WTC11 (cell line): Measurements from ENCODE around the gene COX19. TPM values are rescaled to one million over a fixed set of nuclear protein-coding genes. Genes with fewer than 3 reads are reported as not detected.
A peak's percentile ranks its signal among the peaks of the same experiment; 100 is the strongest.

Experiments
- ATAC-seq: fragments of 200-7000 bp; cut with Tn5 transposase; 2 replicates; pipeline ENCODE4 v1.10.0; 2021; ENCODE audit warnings: mild to moderate bottlenecking, moderate library complexity
- CTCF ChIA-PET: fragments of 300-600 bp; sonication (Branson Sonifier 250); formaldehyde crosslinking; loops from one replicate; lab custom pipeline; 2021; ENCODE audit warnings: antibody characterized with exemption; lab: Charles Lee
- POLR2A ChIA-PET: fragments of 350-600 bp; sonication (Branson Sonifier 250); formaldehyde crosslinking; loops from one replicate; lab custom pipeline; 2021; ENCODE audit warnings: antibody characterized with exemption; lab: Charles Lee
- DNase-seq: peaks from one replicate; pipeline ENCODE4 v3.0.0; 2021; ENCODE audit warnings: low spot score
- H3K27ac Mint-ChIP-seq: 2 replicates; pipeline ENCODE4 v1.8.0; 2021; ENCODE audit warnings: mixed read lengths
- H3K27me3 Mint-ChIP-seq: 2 replicates; pipeline ENCODE4 v1.8.0; 2021; ENCODE audit warnings: low read depth, mild to moderate bottlenecking, moderate library complexity, mixed read lengths
- H3K36me3 Mint-ChIP-seq: 2 replicates; pipeline ENCODE4 v1.8.0; 2021; ENCODE audit warnings: mixed read lengths
- H3K4me1 Mint-ChIP-seq: 2 replicates; pipeline ENCODE4 v1.8.0; 2022; ENCODE audit warnings: mixed read lengths
- H3K4me3 Mint-ChIP-seq: 2 replicates; pipeline ENCODE4 v1.8.0; 2021; ENCODE audit warnings: mild to moderate bottlenecking, moderate library complexity, mixed read lengths
- H3K9me3 Mint-ChIP-seq: 2 replicates; pipeline ENCODE4 v1.8.0; 2021; ENCODE audit warnings: mixed read lengths
- CREB1 ChIP-seq: sonication (generic); formaldehyde crosslinking; IDR thresholded peaks from 2 replicates; pipeline ENCODE4 v1.8.0; 2023; ENCODE audit warnings: mild to moderate bottlenecking, missing genetic modification reagents
- ELF4 ChIP-seq: sonication (generic); formaldehyde crosslinking; IDR thresholded peaks from 2 replicates; pipeline ENCODE4 v1.8.1; 2022; ENCODE audit warnings: low read depth, mild to moderate bottlenecking, moderate library complexity, missing genetic modification reagents
- FOXP4 ChIP-seq: sonication (generic); formaldehyde crosslinking; IDR thresholded peaks from 2 replicates; pipeline ENCODE4 v1.8.0; 2022; ENCODE audit warnings: mild to moderate bottlenecking, missing genetic modification reagents
- GABPB1 ChIP-seq: sonication (generic); formaldehyde crosslinking; IDR thresholded peaks from 2 replicates; pipeline ENCODE4 v1.8.1; 2023; ENCODE audit warnings: mild to moderate bottlenecking, missing genetic modification reagents
- MAX ChIP-seq: sonication (generic); formaldehyde crosslinking; IDR thresholded peaks from 2 replicates; pipeline ENCODE4 v1.8.0; 2022; ENCODE audit warnings: mild to moderate bottlenecking, missing genetic modification reagents
- MLX ChIP-seq: sonication (generic); formaldehyde crosslinking; IDR thresholded peaks from 2 replicates; pipeline ENCODE4 v1.8.1; 2023; ENCODE audit warnings: mild to moderate bottlenecking, missing genetic modification reagents, moderate library complexity
- NFE2L1 ChIP-seq: sonication (generic); formaldehyde crosslinking; IDR thresholded peaks from 2 replicates; pipeline ENCODE4 v1.8.1; 2023; ENCODE audit warnings: missing genetic modification reagents
- RELA ChIP-seq: sonication (generic); formaldehyde crosslinking; IDR thresholded peaks from 2 replicates; pipeline ENCODE4 v1.8.1; 2022; ENCODE audit warnings: missing genetic modification reagents, mild to moderate bottlenecking, borderline replicate concordance
- SP1 ChIP-seq: sonication (generic); formaldehyde crosslinking; conservative IDR thresholded peaks from 2 replicates; pipeline ENCODE4 v1.8.1; 2022; ENCODE audit warnings: missing genetic modification reagents
- TEAD4 ChIP-seq: sonication (generic); formaldehyde crosslinking; IDR thresholded peaks from 2 replicates; pipeline ENCODE4 v1.8.0; 2022; ENCODE audit warnings: mild to moderate bottlenecking, missing genetic modification reagents
- USF1 ChIP-seq: sonication (generic); formaldehyde crosslinking; IDR thresholded peaks from 2 replicates; pipeline ENCODE4 v1.8.0; 2022; ENCODE audit warnings: mild to moderate bottlenecking, missing genetic modification reagents
- ZNF232 ChIP-seq: sonication (generic); formaldehyde crosslinking; IDR thresholded peaks from 2 replicates; pipeline ENCODE4 v1.8.0; 2022; ENCODE audit warnings: mild to moderate bottlenecking, missing genetic modification reagents
- total RNA-seq: library from RNA; stranded (reverse); gene quantifications from 3 replicates; pipeline ENCODE4 v1.2.3, GENCODE V29; 2021

Gene COX19
- total RNA-seq, 1 experiment from 2014 or later, result 13.2 TPM

GRCh38 chr7:958221-959200 is 16.8 kb downstream of the COX19 start:
- DNase-seq, result no peak
- POLR2A ChIA-PET, result no interaction called here
- peaks cover 1% of the 10 kb centered on the region; the same call in 1 of the 2 replicates for H3K4me1 Mint-ChIP-seq

GRCh38 chr7:957418-958220 is 17.7 kb downstream of the COX19 start:
- TF ChIP-seq ELF4 (no peak), SP1 (CRISPR knock-in tag) (0 out of 2 replicates have a peak, but pooled peaks have one; percentile 25), CREB1 (CRISPR knock-in tag) (no peak), MAX (CRISPR knock-in tag) (0 out of 2 replicates have a peak, but pooled peaks have one; percentile 51), GABPB1 (CRISPR knock-in tag) (peak; percentile 64)
- TF ChIP-seq, all 79 proteins: peak for 3
- Mint-ChIP-seq H3K36me3 (no peaks in the 10 kb centered on the region), H3K27ac (no peak overlapping the region), H3K27me3 (peaks cover 12% of the 10 kb centered on the region), H3K4me3 (no peak overlapping the region), H3K9me3 (no peaks in the 10 kb centered on the region), H3K4me1 (no peaks in the 10 kb centered on the region)
- peak; percentile 32 for ATAC-seq
- ChIA-PET POLR2A (no interaction called here), CTCF (interaction anchor here (0.6 to 2.4 kb wide), 23 partner anchors 10 to 226 kb away, joined by 3 to 13 read pairs (median 4); partner anchors contain the start of genes COX19, GET4, GPR146 and SUN1)
- peak; percentile 42 for DNase-seq

More at GRCh38 chr7:958221-959200, 16.8 kb downstream of the COX19 start:
- peaks cover 12% of the 10 kb centered on the region for H3K27me3 Mint-ChIP-seq
- H3K36me3 Mint-ChIP-seq, result no peaks in the 10 kb centered on the region
- peak; percentile 13 for ATAC-seq
- CTCF ChIA-PET, result interaction anchor here (0.5 to 2.4 kb wide), 22 partner anchors 9 to 225 kb away, joined by 3 to 13 read pairs (median 4); partner anchors contain the start of genes COX19, GET4 and SUN1
- TF ChIP-seq TEAD4 (CRISPR knock-in tag) (no peak), NFE2L1 (CRISPR knock-in tag) (no peak), FOXP4 (CRISPR knock-in tag) (no peak)
- H3K4me3 Mint-ChIP-seq, result no peak overlapping the region
- H3K27ac Mint-ChIP-seq, result no peak overlapping the region
- H3K9me3 Mint-ChIP-seq, result no peaks in the 10 kb centered on the region

GRCh38 chr7:956031-956430 is 19.3 kb downstream of the COX19 start:
- Mint-ChIP-seq H3K36me3 (no peaks in the 10 kb centered on the region), H3K4me1 (no peaks in the 10 kb centered on the region), H3K4me3 (peak overlapping the region; percentile 43), H3K27ac (no peak overlapping the region), H3K9me3 (no peaks in the 10 kb centered on the region), H3K27me3 (peaks cover 17% of the 10 kb centered on the region)
- ChIA-PET CTCF (interaction anchor here (0.6 to 1.5 kb wide), 4 partner anchors 10 to 173 kb away, joined by 3 to 5 read pairs (median 4); no protein-coding TSS in a partner anchor), POLR2A (interaction anchor here (1.0 kb wide), 1 partner anchor 110 kb away, joined by 3 read pairs; no protein-coding TSS in a partner anchor)
- DNase-seq (peak; percentile 7), ATAC-seq (no peak)
- no peak for TF ChIP-seq ZNF232 (CRISPR knock-in tag)
- TF ChIP-seq MLX (CRISPR knock-in tag), result no peak
- no peak for TF ChIP-seq SP1 (CRISPR knock-in tag)
- TF ChIP-seq USF1 (CRISPR knock-in tag), result no peak
- TF ChIP-seq RELA (CRISPR knock-in tag), result no peak
- no peak for TF ChIP-seq CREB1 (CRISPR knock-in tag)
